Fibroblast of skin of right biceps (primary cell): ENCODE measurements around the gene SLC25A22.

ENCODE experiments used
- DNase-seq: peaks from one replicate; pipeline ENCODE4 v3.0.0-alpha.2; 2013

SLC25A22 gene

DNA sequence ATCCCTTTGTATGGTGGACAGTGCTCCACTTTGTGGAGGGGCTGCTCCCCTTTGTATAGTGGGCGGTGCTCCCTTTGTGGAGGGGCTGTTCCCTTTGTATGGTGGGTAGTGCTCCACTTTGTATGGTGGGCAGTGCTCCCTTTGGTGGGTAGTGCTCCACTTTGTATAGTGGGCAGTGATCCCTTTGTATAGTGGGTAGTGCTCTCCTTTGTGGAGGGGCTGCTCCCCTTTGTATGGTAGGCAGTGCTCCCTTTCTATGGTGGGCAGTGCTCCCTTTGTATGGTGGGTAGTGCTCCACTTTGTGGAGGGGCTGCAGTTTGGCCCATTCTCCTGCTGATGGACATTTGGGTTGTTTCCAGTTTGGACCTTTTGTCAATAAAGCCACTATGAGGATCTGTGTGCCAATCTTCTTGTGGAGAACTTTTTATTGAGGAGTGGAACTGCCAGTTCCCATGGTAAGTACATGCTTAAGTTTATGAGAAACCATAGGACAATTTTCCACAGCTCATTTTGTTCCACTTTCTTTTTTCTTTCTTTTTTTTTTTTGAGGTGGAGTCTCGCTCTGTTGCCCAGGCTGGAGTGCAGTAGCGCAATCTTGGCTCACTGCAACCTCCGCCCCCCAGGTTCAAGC lies 55.4 kb downstream of the SLC25A22 start:
- DNase-seq, result no peak

DNA sequence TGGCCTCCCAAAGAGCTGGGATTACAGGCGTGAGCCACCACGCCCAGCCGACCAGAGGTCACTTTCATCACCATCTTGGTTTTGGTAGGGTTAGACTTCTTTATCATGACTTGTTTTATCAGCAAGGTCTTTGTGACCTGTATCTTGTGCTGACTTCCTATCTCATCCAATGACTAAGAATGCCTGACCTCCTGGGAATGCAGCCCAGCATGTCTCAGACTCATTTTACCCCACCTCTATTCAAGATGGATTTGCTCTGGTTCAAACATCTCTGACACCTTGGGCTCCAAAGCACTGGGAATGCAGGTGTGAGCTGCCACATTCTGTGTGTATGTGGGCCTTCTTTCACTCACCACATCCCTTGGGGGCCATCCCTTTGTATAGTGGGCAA lies 55.9 kb downstream of the SLC25A22 start:
- no peak for DNase-seq
